GM19463 (cell line): ENCODE measurements around the gene SAT1.

Experiments used
- ATAC-seq: cut with Tn5 transposase; IDR thresholded peaks from one replicate; pipeline ENCODE4 v1.9.1; 2021; ENCODE audit warnings: mild to moderate bottlenecking, moderate library complexity; ENCODE audit not compliant: unreplicated experiment

The SAT1 gene

DNA sequence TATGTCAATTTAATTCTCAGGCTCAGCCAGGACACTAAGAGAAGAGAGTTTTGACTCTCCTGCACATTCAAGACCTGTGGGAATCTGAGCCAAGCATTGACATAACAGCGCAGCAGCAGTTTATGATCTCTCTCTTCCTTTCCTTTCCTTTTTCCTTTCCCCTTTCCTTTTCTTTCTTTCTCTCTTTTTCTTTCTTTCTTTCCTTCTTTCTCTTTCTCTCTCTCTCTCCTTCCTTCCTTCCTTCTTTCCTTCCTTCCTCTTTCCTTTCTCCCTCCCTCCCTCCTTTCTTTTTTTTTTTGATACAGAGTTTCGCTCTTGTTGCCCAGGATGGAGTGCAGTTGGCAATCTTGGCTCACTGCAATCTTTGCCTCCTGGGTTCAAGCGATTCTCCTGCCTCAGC, 21.6 kb downstream of the SAT1 start:
- no peak for ATAC-seq

DNA sequence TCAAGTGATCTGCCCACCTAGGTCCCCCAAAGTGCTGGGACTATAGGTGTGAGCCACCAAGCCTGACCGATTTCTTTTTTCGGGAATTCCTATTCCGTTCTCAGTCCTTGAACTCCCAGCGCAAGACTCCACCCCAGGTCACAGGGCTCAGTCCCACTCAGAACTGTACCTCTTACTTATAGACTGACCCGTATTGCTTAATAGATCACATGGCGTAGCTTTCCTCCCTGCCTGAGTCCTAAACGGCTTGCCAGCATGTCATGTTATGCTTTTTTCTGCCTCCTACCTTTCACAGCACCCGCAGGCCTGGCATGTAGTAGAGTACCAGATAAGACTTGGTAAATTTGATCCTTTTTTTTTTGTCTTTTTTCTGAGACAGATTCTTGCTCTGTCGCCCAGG, 22.4 kb downstream of the SAT1 start:
- ATAC-seq, result no peak

DNA sequence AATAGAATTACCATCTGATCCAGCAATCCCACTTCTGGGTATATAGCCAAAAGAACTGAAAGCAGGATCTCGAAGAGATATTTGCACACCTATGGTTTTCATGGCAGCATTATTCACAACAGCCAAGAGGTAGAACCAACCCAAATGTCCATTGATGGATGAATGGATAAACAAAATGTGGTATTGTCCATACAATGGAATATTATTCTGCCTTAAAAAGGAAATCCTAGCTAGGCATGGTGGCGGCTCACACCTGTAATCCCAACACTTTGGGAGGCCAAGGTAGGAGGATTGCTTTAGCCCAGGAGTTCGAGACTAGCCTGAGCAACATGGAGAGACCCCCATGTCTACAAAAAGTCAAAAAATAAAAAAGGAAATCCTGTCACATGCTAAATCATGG, 27.3 kb downstream of the SAT1 start:
- no peak for ATAC-seq

DNA sequence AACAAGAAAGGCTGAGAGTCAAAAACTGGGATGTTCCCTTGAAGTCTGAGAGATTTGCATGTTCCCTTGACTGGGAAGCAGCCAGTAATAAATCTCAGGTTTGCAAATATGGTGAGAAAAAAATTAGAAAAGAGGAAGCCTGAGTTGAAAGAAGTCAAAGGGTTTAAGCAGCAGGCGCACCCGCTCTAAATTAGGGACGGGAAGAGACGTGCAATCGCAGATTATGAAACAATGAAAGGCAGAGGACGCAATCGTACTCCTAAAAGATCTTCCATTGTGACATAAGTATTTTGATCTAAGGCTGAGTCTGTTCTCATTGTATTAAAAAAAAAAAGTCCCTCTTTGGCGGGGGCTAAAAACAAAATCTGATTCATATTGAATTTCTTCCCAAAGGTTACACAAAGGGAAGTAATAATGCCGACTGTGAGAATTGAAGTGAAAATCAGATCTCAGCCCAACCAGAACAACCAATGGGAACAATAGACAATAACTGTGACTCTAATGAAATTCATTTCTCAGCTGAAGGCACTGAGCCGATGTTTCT, 28.2 kb downstream of the SAT1 start:
- ATAC-seq, result no peak

DNA sequence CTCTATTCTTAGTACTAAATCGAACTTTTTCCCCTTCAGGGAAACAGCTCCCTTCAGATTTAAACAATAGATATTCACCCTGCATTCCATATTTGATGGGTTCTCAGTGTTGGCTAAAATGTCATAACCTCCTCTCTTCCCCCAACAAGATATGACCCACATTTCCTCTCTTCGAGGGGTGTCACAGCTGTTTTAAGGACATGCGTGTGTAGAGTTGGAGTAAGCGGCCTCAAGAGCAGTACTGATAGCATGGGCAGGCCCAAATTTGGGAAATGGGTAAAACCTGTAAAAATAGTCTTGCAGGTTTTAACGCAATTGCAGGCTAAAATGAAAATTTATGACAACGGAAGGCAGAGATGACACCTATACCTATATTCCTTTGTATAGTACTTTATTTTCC, 28.7 kb downstream of the SAT1 start:
- ATAC-seq, result no peak

DNA sequence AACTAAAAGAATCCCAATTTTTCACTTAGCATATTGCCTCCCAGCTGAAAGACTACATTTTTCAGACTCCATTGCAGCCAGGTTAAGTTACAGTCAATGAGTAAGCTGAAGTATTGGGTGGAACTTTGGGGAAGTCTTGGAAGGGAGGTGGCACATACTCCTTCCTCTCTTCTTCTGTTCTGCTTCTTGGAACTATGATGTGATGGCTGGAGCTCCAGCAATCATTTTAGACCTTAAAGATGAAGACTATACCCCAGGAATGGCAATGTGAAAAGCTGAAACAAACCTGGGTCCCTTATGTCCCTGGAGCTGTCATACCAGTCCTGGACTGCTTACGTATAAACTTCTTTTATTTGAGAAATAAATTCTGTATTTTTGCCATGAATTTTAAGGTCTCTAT, 30.8 kb downstream of the SAT1 start:
- ATAC-seq, result no peak

DNA sequence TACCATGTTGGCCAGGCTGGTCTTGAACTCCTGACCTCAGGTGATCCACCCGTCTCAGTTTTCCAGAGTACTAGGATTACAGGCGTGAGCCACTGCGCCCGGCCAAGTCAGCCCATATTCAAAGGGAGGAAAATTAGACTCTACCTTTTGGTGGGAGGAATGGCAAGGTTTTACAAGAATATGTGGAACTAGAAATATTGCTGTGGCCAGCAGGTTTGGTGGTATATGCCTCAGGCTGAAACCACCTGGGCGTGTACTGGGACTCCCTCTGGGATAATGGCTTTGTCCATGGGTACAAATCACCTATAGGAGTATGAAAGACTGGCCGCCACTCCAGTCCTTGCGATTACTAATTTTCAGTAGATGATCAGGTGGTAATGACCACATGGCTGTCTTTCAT, 32.4 kb downstream of the SAT1 start:
- ATAC-seq, result no peak

DNA sequence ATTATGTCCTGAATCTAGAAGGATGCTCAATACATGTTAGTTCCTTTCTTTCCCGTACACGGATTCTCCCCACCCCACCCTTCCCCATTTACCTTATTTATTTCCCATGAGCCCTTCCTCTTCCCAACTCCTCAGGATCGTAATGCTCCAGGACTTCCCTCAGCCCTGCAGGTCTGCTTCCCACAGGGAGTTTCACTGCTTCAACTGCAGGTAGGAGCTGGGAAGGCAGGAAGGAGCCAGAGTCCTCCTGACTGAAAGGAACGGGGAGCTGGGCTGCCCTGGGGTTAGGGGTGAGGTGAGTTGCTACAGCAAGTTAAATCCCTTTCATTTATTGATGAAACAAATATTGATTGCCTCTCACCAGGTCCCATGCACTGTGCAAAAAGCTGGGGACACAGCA, 33.2 kb downstream of the SAT1 start:
- ATAC-seq, result no peak

DNA sequence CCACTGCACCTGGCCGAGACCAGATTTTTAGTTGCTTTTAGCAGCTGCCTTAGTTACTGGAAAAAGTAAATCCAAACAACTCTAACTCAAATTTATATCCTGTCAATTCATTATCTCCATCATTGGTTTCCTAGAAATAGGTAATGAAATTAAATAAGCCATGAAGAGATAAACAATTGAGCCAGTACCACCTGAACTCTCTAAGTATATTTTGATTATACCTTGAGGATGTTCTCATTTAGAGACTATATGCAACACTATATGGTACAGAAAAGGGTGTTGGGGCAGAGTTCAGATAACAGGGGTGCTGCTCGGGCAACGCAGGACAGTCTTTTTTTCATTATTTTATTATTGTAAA, 35.0 kb downstream of the SAT1 start:
- ATAC-seq, result no peak

DNA sequence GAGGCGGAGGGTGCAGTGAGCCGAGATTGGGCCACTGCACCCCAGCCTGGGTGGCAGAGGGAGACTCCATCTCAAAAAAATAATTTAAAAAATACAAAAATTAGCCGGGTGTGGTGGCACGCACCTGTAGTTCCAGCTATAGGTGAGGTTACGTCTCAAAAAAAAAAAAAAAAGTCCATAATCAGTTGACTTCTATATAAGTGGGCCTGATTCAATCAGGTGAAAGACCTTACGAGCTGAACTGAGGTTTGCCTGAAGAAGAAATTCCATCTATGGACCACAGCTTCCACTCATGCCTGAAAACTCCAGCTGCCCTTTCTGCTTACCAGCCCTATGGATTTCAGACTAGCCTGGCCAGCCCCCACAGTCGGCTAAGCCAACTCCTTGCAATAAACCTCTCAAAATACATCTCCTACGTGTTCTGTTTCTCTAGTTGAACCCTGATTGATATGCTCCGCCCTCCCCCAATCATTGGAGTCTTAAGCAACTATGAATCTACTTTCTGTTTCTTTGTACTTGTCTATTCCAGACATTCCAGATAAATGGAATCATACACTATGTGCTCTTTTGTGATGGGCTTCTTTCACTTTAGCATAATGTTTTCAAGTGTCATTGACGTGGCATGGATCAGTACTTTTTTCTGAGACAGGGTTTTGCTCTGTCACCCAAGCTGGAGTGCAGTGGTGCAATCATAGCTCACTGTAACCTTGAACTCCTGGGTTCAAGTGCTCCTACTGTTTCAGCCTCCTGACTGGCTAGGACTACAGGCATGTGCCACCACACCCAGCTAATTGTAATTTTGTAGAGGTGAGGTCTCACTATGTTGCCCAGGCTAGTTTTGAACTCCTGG, 36.6 kb downstream of the SAT1 start:
- ATAC-seq, result no peak

DNA sequence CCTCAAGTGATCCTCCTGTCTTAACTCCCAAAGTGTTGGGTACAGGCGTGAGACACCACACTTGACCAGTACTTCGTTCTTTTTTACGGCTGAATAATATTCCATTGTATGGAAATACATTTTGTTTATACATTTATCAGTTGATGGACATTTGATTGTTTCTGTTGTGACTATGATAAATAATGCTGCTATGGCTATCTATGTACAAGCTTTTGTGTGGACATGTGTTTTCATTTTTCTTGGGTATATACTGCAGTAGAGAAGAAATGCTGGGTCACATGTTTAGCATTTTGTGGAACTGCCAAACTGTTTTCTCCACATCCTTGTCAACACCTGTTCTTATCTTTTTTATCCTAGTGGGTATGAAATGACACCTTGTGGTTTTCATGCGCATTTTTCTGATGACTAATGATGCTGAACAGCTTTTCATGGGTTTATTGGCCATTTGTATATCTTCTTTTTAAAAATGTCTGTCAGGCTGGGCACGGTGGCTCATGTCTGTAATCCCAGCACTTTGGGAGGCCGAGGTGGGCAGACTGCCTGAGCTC, 37.3 kb downstream of the SAT1 start:
- ATAC-seq, result no peak

DNA sequence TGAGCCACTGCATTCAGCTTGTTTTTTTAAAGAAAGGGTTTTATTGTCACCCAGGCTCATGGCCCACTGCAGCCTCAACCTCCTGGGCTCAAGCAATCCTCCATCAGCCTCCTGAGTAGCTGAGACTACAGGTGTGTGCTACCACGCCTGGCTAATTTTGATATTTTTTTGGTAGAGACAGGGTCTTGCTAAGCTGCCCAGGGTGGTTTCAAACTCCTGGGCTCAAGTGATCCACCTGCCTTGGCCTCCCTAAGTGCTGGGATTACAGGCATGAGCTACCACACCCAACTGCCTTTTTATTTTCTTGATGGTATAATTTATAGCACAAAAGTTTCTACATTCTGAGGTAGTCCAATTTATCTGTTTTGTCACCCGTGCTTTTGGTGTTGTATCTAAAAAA, 38.9 kb downstream of the SAT1 start:
- no peak for ATAC-seq

DNA sequence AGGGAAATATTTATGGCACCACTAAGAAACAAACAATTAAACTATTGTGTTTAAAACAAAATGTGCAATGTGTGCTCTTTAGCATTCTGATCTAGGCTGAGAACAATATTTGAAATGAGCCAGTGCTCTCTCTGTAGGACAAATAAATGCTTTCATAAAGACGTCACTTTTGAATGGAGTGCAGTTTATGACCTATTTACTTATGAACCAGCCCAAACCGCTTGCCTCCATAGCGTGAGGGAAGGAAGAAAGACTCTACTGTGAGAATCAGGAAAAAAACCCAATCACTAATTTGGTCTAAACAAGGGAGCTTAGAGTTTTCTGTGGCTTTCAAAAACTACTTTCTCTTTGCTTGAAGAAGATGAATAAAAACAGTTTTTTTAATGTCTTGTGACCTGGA, 39.4 kb downstream of the SAT1 start:
- ATAC-seq, result no peak

DNA sequence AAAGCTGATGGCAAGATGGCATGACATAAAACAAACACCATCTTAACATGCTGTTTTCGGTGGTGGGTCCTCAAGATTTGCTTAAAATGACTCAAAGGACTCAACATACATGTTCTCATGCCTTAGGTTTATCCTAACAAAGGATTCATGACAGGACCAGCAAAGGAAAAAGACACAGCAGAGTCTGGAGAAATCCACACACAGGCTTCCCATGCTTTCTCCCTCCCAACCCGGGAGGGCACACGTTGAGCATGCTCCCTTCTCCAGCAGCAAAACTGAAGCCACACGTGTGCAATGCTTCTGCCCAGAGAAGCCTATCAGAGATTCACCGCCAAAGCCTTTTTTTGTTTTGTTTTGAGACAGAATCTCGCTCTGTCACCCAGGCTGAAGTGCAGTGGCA, 39.9 kb downstream of the SAT1 start:
- ATAC-seq, result no peak

DNA sequence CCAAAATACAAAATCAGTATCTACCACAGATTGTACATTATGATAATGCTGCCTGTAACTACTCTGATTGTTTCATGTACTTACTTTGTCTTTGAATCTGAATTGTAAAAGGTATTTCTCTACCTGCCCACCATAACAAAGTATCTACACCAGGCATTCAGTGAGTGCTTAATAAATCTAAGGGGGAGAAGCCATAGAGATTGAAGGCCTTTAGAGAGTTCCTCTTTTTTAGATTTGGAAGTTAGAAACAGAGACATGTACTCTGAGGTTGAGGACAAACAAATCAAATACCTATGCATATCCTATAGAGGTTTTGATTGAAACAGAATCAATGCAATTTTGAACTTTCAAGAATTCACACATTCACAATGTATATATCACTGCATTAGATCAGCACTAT, 42.7 kb downstream of the SAT1 start:
- ATAC-seq, result no peak

DNA sequence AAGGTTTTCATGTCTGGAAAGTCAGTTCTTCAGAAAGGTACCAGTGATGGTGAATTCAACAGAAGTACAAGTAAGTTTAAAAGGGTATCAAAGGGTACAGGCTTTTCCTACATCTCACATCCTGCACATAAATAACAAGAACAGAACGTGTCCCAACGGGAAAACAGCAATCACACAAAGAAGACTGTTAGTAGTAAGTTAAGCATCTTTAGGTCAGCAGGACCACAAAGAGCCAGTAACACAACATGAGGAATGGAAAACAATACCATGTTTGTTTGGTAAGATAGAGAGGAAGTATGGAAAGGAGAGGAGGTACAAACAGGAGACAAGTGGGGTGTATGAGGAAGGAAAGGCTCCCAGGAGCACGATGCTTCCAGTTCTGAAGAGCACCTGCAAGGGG, 43.2 kb downstream of the SAT1 start:
- ATAC-seq, result no peak

DNA sequence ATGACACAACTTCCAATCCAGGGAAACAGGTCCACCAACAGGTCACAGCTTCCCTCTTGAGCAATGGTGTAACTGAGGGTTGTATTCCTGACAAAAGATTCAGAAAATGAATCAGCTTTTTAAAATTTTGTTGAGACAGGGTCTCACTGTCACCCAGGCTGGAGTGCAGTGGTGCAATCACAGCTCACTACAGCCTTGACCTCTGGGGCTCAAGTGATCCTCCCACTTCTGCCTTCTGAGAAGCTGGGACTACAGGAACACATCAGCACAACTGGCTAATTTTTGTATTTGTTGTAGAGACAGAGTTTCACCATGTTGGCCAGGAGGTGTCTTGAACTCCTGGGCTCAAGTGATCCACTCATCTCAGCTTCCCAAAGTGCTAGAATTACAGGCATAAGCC, 43.7 kb downstream of the SAT1 start:
- no peak for ATAC-seq

DNA sequence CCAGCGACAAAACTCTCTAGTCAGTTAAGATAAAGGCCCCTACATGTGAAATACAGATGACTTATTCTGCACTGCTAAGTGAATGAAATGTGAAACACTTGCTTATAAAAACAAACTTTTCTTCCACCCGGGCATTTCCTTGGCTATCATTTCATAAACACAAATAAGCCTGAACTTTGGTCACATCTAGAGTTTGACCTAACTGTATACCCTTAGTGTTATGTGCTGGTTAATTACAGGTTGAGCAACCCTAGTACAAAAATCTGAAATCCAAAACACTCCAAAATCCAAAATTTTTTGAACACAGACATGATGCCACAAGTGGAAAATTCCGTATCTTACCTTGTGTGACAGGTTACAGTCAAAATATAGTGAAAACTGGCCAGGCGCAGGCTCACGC, 45.9 kb downstream of the SAT1 start:
- no peak for ATAC-seq

DNA sequence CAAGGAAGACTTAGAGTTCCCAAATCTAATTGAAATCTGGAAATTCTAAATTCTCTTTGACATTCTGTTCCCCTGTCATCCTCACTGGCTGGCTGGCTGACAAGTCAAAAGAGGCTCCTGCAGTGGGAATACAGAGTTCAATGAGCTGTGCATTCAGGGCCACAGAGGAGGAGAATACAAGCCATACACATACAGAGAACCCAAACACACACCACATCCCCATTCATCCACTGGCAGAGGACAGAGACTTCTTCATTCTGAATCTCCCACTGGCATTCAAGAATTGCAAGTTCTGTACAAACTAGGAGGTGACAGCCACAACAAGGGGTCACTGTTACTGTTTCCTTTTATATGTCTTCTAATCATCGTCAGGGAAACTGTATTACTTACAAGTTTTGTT, 49.7 kb downstream of the SAT1 start:
- ATAC-seq, result no peak
